ENCODE data around the gene BZW2.

BZW2 gene

GRCh38 chr7:16718111-16718656, 72.2 kb downstream of the BZW2 start:
- DNase-seq (ENCODE audit: low spot score), result no peak

- DNase-seq (ENCODE audit: low spot score), result no peak
Observed at GRCh38 chr7:16719699-16720098, 73.7 kb downstream of the BZW2 start.

GRCh38 chr7:16721541-16721940, 75.6 kb downstream of the BZW2 start:
- DNase-seq (ENCODE audit: low spot score), result no peak

DNA sequence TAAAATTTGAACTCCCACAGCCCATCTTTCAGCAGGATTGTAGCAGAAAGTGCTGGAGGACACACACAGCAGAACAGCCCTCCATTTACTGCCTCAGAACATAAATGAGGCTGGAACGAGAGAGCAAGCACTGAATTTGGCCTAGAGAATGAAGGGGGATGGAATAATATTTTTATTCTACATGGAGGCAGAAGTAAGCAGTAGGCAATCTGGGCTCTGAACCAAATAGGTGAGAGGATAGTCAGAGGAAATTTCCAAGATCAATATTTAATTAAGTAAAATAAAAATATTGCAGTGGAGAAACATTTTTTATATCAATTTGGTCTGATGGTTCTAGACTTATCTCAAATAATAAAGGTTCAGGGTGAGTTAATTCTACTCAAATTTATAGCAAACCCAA, 78.4 kb downstream of the BZW2 start:
- no peak for DNase-seq (ENCODE audit: low spot score)

DNA sequence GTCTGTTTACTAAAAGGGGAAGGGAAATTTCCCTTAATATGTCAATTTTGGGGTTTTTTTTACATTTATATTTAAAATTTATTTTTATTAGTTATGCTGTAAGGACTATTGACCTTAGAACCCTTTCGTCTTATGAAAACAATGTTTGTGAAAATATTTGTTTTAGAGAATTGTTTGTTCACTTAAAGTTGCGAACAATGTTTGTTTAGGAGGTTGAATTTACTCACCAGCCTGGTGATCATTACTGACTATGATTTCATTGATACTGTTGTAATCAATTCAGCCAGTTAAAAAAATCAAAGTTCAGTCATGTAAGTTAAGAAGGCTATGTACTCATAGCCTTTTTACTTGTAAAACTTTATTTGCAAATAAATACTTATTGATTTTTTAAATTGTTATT, 80.2 kb downstream of the BZW2 start:
- DNase-seq (ENCODE audit: low spot score), result no peak

- no peak for DNase-seq (ENCODE audit: low spot score)
Observed at GRCh38 chr7:16727736-16728135, 81.8 kb downstream of the BZW2 start.

DNA sequence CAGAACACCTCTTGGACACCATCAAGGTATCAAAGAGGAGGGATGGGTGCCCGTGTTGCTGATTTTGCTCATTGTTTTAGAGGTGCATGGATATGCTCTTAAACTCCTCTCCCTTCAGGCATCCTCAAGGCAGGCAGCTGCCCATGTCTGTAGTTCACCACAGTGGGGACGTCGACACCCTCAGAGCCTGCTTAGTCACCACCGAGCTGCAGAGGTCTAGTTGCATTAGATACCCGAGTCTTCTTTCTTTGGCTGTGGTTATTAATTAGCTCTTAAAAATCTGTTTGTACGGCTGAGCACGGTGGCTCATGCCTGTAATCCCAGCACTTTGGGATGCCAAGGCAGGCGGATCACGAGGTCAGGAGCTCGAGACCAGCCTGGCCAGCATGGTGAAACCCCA, 82.8 kb downstream of the BZW2 start:
- DNase-seq (ENCODE audit: low spot score), result no peak

DNA sequence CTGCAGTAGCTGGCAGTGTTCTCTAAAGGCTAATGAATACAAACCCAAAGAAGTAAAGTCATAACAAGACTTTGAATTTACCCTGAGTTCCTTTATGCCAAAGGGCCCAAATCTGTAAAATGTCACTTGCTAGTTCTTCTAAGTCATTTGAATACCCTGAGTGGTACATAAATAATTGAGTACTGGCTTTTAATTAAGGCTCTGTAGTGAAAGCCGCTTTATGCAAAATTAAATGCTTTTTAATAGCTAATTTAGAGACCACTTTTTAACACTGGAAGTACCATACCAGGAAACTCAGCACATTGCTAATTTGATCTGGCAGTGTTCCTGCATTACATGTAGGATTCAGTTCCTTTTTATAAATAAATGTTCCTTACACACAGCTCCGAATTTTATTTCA, 83.6 kb downstream of the BZW2 start:
- DNase-seq (ENCODE audit: low spot score), result no peak

DNA sequence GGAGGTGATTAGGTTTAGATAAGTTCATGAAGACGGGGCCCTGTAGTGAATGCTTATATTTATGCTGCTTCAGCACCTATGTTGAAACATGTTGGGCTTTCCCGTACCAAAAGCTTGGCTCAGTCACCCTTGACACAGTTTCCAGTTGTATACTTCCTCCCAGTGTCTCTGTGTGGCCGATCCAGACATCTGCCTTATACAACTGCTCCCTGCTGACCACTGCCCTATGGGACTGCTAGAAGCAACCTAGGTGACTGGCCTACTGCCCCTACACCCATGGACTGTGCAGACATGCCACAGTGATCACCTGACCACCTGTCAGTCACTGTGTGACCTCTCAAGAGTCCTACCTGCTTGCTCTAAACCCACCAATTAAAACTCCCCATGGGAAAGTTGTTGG, 85.0 kb downstream of the BZW2 start:
- no peak for DNase-seq (ENCODE audit: low spot score)

- DNase-seq (ENCODE audit: low spot score), result no peak
Observed at GRCh38 chr7:16732828-16733227, 86.8 kb downstream of the BZW2 start.

DNA sequence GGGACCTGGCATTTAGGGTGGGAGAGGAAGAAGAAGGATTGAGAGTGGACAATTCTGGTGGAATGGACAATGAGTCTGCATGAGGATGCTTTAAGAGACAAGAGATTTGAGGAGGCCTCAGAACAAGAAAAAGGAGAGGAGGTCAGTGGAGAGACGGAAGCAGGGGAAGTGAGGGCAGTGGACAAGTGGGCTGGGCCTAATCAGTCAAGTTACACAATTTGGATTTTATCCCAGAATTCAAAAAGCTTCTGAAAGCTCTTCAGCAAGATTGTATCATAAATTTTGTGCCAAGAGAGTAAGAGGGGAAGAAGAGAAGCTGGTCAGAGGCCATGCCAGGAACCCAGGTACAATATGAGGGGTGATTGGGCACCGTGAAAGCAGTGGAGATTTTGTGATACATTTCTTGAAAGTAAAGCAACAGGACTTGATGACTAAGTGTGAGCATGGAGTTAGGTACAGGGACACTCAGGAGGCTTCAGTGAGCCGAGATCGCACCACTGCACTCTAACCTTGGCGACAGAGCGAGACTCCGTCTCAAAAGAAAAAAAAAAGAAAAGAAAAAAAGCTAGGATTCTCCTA, 88.3 kb downstream of the BZW2 start:
- no peak for DNase-seq (ENCODE audit: low spot score)

DNA sequence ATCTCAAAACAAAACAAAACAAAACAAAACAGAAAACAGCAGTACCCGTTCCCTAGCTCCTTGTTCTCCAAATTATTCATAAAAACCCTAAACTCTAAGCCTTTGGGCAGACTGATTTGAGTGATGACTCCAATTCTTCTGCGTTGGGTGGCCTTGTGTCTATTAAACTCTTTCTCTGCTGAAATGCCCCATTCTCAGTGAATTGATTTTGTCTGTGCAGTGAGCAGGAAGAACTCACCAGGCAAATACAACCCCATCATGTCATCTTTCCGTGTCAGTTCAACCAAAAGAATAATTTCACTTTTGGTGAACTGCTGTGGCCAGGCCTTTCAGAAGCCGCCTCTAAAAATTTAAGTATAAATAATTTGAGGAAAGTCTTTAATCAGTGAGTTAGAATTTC, 89.0 kb downstream of the BZW2 start:
- no peak for DNase-seq (ENCODE audit: low spot score)

DNA sequence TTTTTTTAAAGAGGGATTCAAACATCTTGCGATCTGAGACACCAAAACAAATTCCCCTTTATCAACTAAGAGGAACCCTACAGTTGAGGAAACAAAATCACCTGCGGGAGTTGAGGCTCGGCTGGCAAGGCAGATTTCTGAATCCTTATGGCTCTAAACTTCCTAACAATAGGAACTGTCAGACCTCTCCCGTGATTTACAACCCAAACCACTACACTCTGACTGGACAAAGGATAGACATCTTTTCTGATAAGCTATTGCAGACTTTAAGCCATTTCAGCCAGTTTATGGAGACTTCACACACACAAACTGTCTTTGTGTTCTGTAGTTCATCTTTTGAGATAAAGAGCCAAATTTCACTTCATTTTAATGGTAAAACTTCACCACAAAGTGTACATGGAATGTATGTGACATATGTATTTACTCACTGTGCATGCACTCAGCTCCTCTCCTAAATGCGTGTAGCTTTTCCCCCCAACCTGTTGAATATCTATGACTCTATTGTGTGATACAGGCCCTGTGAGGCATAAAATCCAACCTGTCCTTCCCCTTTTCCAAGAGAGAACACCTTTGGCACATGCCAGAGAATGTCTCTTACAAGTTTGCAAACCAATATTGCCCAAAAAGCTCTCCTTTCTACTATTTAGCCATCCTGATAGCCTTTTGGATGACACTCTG, 92.2 kb downstream of the BZW2 start:
- no peak for DNase-seq (ENCODE audit: low spot score)

DNA sequence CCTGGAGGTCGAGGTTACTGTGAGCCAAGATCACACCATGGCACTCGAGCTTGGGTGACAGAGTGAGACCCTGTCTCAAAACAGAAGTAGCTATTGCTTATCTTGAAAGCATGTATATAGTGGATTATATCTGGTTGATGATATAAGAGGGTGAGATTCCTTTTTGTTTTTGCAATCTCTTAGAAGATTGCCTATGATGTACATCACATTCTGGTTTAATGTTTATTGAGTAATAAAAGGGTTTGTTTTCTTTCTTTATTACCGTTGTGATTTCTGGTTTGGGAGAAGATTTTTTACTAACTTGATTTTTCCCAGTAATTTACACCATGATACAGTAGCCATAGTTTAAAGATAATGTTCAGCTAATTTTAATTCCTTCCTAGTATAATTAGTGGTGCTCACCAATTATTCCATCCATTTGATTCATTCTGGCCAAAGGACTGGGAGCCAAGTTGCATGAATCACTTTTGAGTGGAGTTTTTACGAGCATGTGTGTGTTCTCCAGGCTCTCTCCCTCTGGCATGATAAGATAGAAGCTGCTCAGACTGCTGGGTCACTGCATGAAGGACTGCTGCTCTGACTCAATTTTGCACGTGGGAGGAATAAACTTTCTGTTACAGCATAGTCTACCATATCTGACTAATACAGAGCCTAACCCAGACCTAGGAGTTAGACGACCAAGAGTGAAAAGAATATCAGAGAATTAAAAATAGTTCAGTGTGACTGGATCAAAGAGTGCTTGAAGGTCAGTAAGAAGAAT, 94.1 kb downstream of the BZW2 start:
- no peak for DNase-seq (ENCODE audit: low spot score)

DNA sequence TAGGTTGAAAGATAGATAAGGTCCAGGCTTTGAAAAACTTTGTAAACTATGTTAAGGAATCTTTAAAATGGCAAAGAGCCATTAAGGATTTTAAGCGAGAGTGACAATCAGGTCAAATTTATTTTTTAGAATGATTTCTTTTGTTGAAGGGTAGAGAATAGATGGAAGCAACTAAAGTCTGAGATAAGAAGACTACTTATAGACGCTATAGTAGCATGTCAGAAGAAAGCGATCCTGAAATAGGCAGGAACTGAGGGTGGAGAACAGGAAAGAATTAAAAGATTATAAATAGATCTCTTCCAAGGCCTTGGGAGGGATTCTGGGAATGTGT, 94.6 kb downstream of the BZW2 start:
- no peak for DNase-seq (ENCODE audit: low spot score)

GRCh38 chr7:16740996-16741395, 95.0 kb downstream of the BZW2 start:
- DNase-seq (ENCODE audit: low spot score), result no peak

GRCh38 chr7:16741676-16742075, 95.7 kb downstream of the BZW2 start:
- DNase-seq (ENCODE audit: low spot score), result no peak

DNA sequence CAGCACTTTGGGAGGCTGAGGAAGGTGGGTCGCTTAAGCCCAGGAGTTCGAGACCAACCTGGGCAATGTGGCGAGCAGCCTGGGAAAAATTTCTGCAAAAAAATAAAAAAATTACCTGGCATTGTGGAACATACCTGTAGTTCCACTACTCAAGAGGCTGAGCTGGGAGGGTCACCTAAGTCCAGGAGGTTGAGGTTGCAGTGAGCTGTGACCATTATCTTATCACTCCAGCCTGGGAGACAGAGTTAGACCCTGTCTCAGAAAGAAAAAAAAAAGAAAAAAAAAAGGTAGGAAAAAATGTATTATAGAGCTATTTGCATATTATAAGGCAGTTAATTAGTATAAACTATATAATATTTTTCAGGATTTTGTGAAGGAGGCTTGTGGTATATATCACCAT, 96.6 kb downstream of the BZW2 start:
- DNase-seq (ENCODE audit: low spot score), result no peak

DNA sequence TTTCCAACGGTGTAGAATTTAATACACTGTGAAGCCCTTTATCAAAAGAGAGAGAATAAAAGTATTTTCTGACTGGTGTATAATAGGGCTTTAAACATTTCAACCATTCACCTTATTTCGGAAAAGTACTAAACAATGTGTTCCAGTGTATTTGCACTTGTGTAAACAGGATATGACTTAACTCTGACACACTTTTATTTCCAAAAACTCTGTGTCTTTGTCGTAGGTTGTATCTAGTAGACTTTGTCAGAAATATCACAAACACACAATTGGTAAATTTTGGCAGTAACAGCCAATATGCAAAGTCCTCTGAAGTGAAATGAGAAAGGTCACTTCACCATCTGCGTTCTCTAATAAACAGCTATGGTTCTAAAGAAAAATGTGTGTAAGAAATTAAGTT, 97.3 kb downstream of the BZW2 start:
- no peak for DNase-seq (ENCODE audit: low spot score)

- DNase-seq (ENCODE audit: low spot score), result no peak
Observed at GRCh38 chr7:16744518-16745250, 98.7 kb downstream of the BZW2 start.

DNA sequence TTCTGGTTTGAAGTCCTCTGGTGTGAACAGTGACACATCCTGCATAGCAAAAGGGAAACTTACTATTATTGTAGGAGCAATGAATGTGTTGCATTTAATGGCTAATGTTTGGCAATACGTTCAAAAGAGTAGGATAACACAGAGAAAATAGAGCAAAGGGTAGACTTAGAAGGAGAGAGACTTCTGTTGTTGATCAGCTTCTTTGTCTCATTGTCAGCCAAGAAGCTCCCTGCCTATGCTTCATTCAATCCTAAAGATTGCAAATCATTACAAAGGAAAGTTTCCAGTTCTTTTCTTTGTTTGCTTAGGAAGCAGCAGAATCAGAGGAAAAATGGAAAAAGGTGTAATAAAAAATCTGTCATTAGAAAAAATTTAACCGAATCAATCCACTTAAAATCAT, 99.7 kb downstream of the BZW2 start:
- DNase-seq (ENCODE audit: low spot score), result no peak

- no peak for DNase-seq (ENCODE audit: low spot score)
Observed at GRCh38 chr7:16747102-16747501, 101.1 kb downstream of the BZW2 start.
